ENCODE results near the gene MMP24OS. TPM values are rescaled to one million over a fixed set of nuclear protein-coding genes. Genes with fewer than 3 reads are reported as not detected.

The MMP24OS gene
- total and polyA plus RNA-seq, 7 donors: 23.2 to 115 (median 39.8) TPM

DNA sequence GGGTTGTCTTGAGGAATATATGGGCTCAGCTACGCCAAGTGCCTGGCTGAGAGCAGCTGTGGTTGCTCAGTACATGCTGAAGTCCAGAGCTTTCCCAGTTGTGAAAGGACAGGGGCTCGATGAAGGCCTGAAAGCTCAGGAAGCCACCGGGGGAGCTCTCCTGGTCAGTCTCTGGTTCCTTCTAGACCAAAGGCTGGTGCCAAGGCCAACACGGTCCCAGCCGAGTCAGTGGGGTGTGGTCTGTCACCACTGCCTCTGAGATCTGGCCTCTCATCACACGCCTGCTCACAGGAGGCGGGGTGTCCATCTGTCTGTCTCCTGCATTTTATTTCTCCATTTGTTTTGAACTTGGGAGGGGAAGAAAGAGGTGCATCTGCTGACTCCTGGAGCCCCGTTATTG lies 19.2 kb upstream of the MMP24OS start:
- H3K9me3 ChIP-seq: no peaks in the 10 kb centered on the region
- DNase-seq: no peak
- no peaks in the 10 kb centered on the region for H3K27me3 ChIP-seq
- peaks cover 0 to 6% (median 2%) of the 10 kb centered on the region in 4 donors for H3K4me1 ChIP-seq
- intact Hi-C loops (cut with DNase I): no loop called here
- H3K36me3 ChIP-seq: no peaks in the 10 kb centered on the region
- H3K4me3 ChIP-seq: no peak overlapping the region
- no peak overlapping the region for H3K27ac ChIP-seq
- TF ChIP-seq POLR2A (IDR thresholded peaks at IDR 0.05) (no peak), POLR2AphosphoS5 (IDR thresholded peaks at IDR 0.05) (no peak), CTCF (IDR thresholded peaks at IDR 0.05) (no peak), EP300 (IDR thresholded peaks at IDR 0.05) (no peak)
- whole genome bisulfite sequencing, 2 donors: 57 to 70% methylated on average over 8 of the region's 8 CpGs

DNA sequence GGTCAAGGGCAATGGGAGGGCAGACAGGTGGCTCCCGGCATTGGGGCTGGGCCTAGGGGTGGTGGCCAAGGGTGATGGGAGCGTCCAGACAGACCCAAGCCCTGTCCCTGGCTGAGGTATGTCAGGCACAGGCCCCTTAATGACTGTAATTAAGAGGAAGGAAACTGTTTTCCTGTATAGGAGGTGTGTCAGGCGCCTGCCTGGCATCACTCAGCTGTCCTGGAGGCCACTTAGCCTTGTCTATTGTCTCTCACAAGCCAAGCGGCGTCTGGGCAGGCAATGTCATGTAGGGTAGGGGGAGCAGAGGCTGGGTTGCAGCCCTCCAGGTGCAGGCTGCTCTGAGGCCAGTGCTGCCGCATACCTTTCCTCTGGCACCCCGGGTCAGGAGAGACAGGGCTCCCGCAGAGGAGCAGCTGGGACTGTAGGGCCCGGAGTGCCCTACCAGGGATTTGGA lies 18.2 kb upstream of the MMP24OS start:
- intact Hi-C loops (cut with DNase I): no loop called here
- Histone ChIP-seq H3K36me3 (no peaks in the 10 kb centered on the region), H3K4me3 (no peak overlapping the region), H3K4me1 (no peaks in the 10 kb centered on the region), H3K27ac (no peak overlapping the region), H3K9me3 (no peaks in the 10 kb centered on the region), H3K27me3 (peaks cover 0 to 4% (median 0%) of the 10 kb centered on the region in 3 donors)
- WGBS, 2 donors: 47 to 61% methylated on average over 9 of the region's 9 CpGs
- TF ChIP-seq CTCF (IDR thresholded peaks at IDR 0.05) (no peak), EP300 (IDR thresholded peaks at IDR 0.05) (no peak), POLR2A (IDR thresholded peaks at IDR 0.05) (no peak), POLR2AphosphoS5 (IDR thresholded peaks at IDR 0.05) (no peak)
- DNase-seq: no peak

- Histone ChIP-seq H3K27ac (no peak overlapping the region), H3K4me3 (no peak overlapping the region), H3K36me3 (no peaks in the 10 kb centered on the region), H3K9me3 (no peaks in the 10 kb centered on the region), H3K4me1 (no peaks in the 10 kb centered on the region), H3K27me3 (peaks cover 0 to 4% (median 0%) of the 10 kb centered on the region in 3 donors)
- WGBS, 2 donors: 73 to 83% methylated on average over 8 of the region's 8 CpGs
- DNase-seq: no peak
- intact Hi-C loops (cut with DNase I): no loop called here
- TF ChIP-seq EP300 (IDR thresholded peaks at IDR 0.05): no peak
- no peak for TF ChIP-seq POLR2A (IDR thresholded peaks at IDR 0.05)
- TF ChIP-seq CTCF (IDR thresholded peaks at IDR 0.05): no peak
- TF ChIP-seq POLR2AphosphoS5 (IDR thresholded peaks at IDR 0.05): no peak
Observed at GRCh38 chr20:35295674-35296073, 17.8 kb upstream of the MMP24OS start.

- Histone ChIP-seq H3K27ac (no peak overlapping the region), H3K27me3 (peaks cover 0 to 4% (median 0%) of the 10 kb centered on the region in 3 donors), H3K9me3 (no peaks in the 10 kb centered on the region), H3K4me1 (no peaks in the 10 kb centered on the region), H3K36me3 (no peaks in the 10 kb centered on the region), H3K4me3 (no peak overlapping the region)
- intact Hi-C loops (cut with DNase I): no loop called here
- DNase-seq: no peak
- no peak for TF ChIP-seq EP300 (IDR thresholded peaks at IDR 0.05)
- no peak for TF ChIP-seq POLR2AphosphoS5 (IDR thresholded peaks at IDR 0.05)
- no peak for TF ChIP-seq POLR2A (IDR thresholded peaks at IDR 0.05)
- TF ChIP-seq CTCF (IDR thresholded peaks at IDR 0.05): no peak
- WGBS, 2 donors: 73 to 86% methylated on average over 8 of the region's 8 CpGs
Observed at GRCh38 chr20:35295058-35295457, 17.1 kb upstream of the MMP24OS start.

DNA sequence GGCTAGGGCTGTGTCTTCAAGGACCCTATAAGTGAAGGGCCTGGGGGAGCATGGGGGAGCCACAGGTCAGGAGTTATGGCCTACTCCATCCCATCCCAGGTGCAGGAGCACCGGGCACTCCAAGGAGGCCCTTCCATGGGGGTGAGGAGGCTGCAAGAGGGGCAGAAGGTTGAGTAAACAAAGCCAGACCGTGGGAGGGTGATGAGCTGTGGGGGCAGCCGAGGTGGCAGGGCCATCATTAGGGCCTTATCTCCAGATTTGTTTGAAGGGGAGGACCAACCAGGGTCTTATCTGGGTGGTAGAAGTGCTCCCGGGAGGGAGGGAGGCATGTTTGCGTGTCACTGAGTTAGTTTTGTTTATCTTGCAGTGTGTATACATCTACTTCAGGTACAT lies 16.4 kb upstream of the MMP24OS start:
- no peak for DNase-seq
- Histone ChIP-seq H3K4me1 (no peaks in the 10 kb centered on the region), H3K4me3 (no peak overlapping the region), H3K27ac (no peak overlapping the region), H3K36me3 (no peaks in the 10 kb centered on the region), H3K27me3 (peaks cover 0 to 4% (median 0%) of the 10 kb centered on the region in 3 donors), H3K9me3 (no peaks in the 10 kb centered on the region)
- intact Hi-C loops (cut with DNase I): no loop called here
- no peak for TF ChIP-seq POLR2A (IDR thresholded peaks at IDR 0.05)
- no peak for TF ChIP-seq EP300 (IDR thresholded peaks at IDR 0.05)
- no peak for TF ChIP-seq CTCF (IDR thresholded peaks at IDR 0.05)
- TF ChIP-seq POLR2AphosphoS5 (IDR thresholded peaks at IDR 0.05): no peak
- 51 to 70% methylated on average over 5 of the region's 5 CpGs for WGBS, 2 donors

Data from sigmoid colon (tissue), 7 donors.